Measurements from ENCODE around the gene TRNP1. TPM values are rescaled to one million over a fixed set of nuclear protein-coding genes. Genes with fewer than 3 reads are reported as not detected.

The TRNP1 gene
- polyA plus RNA-seq, 1 donor (not counting 4 experiments of a cell fraction or from before 2014, with no cell fraction given) = 164 TPM

DNA sequence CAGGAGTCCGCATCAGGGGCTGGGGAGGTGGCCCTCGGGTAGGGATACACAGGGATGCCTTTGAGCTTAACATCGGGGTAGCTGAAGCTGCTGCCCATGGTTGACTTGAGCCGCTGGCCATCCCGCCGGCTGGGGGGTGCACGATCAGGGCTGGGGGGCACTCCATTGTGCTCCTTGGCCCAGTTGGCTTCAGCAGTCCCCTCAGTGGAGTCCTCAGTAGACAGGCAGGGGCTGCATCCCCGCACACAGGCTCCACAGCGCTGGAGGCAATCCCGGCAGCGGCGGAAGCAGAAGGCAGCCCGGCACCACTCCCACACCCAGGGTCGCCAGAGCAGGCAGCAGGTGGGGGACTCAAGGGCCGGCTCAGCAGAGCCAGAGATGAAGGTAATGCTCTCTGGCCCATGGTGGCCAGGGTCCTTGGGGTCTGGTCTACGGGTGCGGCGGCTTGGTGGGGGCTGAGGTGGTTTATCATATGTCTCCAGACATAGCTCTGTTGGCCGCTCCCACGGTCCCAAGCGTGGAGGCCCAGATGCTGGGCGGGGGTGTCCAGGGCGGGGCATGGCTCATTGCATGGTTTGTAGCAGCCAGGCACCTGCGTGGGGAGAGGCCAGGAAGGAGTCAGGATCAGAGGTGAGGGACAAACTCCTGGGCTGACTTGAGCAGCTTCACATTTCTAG lies 41.5 kb upstream of the TRNP1 start:
- Histone ChIP-seq H3K9ac (ENCODE audit: control insufficient read depth, extremely low read depth, insufficient read depth, low read length) (no peak overlapping the region), H3K36me3 (ENCODE audit: control insufficient read depth in 2 of 2, extremely low read depth in 1 of 2, insufficient read depth in 2 of 2, low read length in 2 of 2) (peaks cover 21 to 41% of the 10 kb centered on the region in 2 experiments), H3K9me1 (ENCODE audit: control insufficient read depth, extremely low read depth, insufficient read depth, low read length) (no peaks in the 10 kb centered on the region), H3K79me2 (ENCODE audit: control insufficient read depth, insufficient read depth, low read length) (peaks cover 26% of the 10 kb centered on the region), H3K9me3 (ENCODE audit: control insufficient read depth, low read depth, low read length) (no peaks in the 10 kb centered on the region), H4K20me1 (ENCODE audit: control insufficient read depth, extremely low read depth, insufficient read depth, low read length) (peaks cover 12% of the 10 kb centered on the region), H2AFZ (ENCODE audit: control insufficient read depth, low read length) (no peak overlapping the region), H3K27ac (ENCODE audit: control insufficient read depth, insufficient read depth, low read length) (no peak overlapping the region), H3K4me1 (ENCODE audit: control insufficient read depth, extremely low read depth, insufficient read depth, low read length) (peaks cover 8% of the 10 kb centered on the region), H3K27me3 (ENCODE audit: control insufficient read depth, extremely low read depth, insufficient read depth, low read length) (no peaks in the 10 kb centered on the region), H3K4me2 (ENCODE audit: control insufficient read depth, extremely low read depth, insufficient read depth, low read depth, low read length) (no peak overlapping the region), H3K4me3 (ENCODE audit: control insufficient read depth in 2 of 3, extremely low read depth in 1 of 3, insufficient read depth in 2 of 3, low read depth in 1 of 3, low read length in 3 of 3) (no peak overlapping the region)
- dilution Hi-C loops (cut with MboI; ENCODE audit: extremely low pct_ligation_motif_present, low sequenced_read_pairs) = no loop called here
- DNase-seq (ENCODE audit: low read depth, low spot score) (no peak), FAIRE-seq (no peak)
- TF ChIP-seq EZH2 (IDR thresholded peaks at IDR 0.05; ENCODE audit: low read length) = no peak
- TF ChIP-seq, protein P1, sequence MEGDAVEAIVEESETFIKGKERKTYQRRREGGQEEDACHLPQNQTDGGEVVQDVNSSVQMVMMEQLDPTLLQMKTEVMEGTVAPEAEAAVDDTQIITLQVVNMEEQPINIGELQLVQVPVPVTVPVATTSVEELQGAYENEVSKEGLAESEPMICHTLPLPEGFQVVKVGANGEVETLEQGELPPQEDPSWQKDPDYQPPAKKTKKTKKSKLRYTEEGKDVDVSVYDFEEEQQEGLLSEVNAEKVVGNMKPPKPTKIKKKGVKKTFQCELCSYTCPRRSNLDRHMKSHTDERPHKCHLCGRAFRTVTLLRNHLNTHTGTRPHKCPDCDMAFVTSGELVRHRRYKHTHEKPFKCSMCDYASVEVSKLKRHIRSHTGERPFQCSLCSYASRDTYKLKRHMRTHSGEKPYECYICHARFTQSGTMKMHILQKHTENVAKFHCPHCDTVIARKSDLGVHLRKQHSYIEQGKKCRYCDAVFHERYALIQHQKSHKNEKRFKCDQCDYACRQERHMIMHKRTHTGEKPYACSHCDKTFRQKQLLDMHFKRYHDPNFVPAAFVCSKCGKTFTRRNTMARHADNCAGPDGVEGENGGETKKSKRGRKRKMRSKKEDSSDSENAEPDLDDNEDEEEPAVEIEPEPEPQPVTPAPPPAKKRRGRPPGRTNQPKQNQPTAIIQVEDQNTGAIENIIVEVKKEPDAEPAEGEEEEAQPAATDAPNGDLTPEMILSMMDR (optimal IDR thresholded peaks at IDR 0.05 in 1 of 3, IDR thresholded peaks at IDR 0.05 in 1 of 3, conservative IDR thresholded peaks at IDR 0.05 in 1 of 3; ENCODE audit: extremely low read depth in 1 of 3, insufficient read depth in 2 of 3, low read length in 3 of 3) = no peak

DNA sequence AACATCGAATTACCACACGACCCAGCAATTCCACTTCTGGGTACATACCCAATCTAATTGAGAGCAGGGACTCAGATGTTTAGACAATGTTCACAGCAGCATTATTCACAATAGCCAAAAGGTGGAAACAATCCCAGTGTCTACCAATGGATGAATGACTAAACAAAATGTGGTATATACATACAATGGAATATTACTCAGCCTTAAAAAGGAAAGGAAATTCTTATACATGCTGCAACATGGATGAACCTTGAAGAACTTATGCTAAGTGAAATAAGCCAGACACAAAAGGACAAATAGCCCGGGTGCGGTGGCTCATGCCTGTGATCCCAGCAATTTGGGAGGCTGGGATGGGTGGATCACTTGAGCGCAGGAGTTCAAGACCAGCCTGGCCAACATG lies 40.1 kb upstream of the TRNP1 start:
- DNase-seq (ENCODE audit: low read depth, low spot score) = no peak
- no peak overlapping the region for H3K27ac ChIP-seq (ENCODE audit: control insufficient read depth, insufficient read depth, low read length)
- H4K20me1 ChIP-seq (ENCODE audit: control insufficient read depth, extremely low read depth, insufficient read depth, low read length) = peaks cover 12% of the 10 kb centered on the region
- TF ChIP-seq, protein P1 (optimal IDR thresholded peaks at IDR 0.05 in 1 of 3, IDR thresholded peaks at IDR 0.05 in 1 of 3, conservative IDR thresholded peaks at IDR 0.05 in 1 of 3; ENCODE audit: extremely low read depth in 1 of 3, insufficient read depth in 2 of 3, low read length in 3 of 3) = no peak
- peaks cover 10% of the 10 kb centered on the region for H3K4me1 ChIP-seq (ENCODE audit: control insufficient read depth, extremely low read depth, insufficient read depth, low read length)
- no peak overlapping the region for H3K4me2 ChIP-seq (ENCODE audit: control insufficient read depth, extremely low read depth, insufficient read depth, low read depth, low read length)
- dilution Hi-C loops (cut with MboI; ENCODE audit: extremely low pct_ligation_motif_present, low sequenced_read_pairs) = no loop called here
- no peak overlapping the region for H2AFZ ChIP-seq (ENCODE audit: control insufficient read depth, low read length)
- H3K9me1 ChIP-seq (ENCODE audit: control insufficient read depth, extremely low read depth, insufficient read depth, low read length) = no peaks in the 10 kb centered on the region
- H3K4me3 ChIP-seq (ENCODE audit: control insufficient read depth in 2 of 3, extremely low read depth in 1 of 3, insufficient read depth in 2 of 3, low read depth in 1 of 3, low read length in 3 of 3) = no peak overlapping the region
- no peak overlapping the region for H3K9ac ChIP-seq (ENCODE audit: control insufficient read depth, extremely low read depth, insufficient read depth, low read length)
- no peaks in the 10 kb centered on the region for H3K9me3 ChIP-seq (ENCODE audit: control insufficient read depth, low read depth, low read length)
- FAIRE-seq = no peak
- no peaks in the 10 kb centered on the region for H3K27me3 ChIP-seq (ENCODE audit: control insufficient read depth, extremely low read depth, insufficient read depth, low read length)
- peaks cover 20 to 40% of the 10 kb centered on the region in 2 experiments for H3K36me3 ChIP-seq (ENCODE audit: control insufficient read depth in 2 of 2, extremely low read depth in 1 of 2, insufficient read depth in 2 of 2, low read length in 2 of 2)
- peaks cover 35% of the 10 kb centered on the region for H3K79me2 ChIP-seq (ENCODE audit: control insufficient read depth, insufficient read depth, low read length)

Measured in keratinocyte (primary cell).